VCaP (cell line): ENCODE results near the gene MUC5B.
"Not testable (repeated sequence)": the region's sequence is repeated elsewhere in the genome, so short reads cannot be mapped to it uniquely, and the experiment has no call there.

Experiments used
- H3K27ac ChIP-seq: fragments of 450-650 bp; 2 replicates; pipeline ENCODE4 v1.5.1; 2017
- TF ChIP-seq, protein P1 (sequence below): fragments of 450-650 bp; conservative IDR thresholded peaks from 2 replicates; pipeline ENCODE4 v1.5.1; 2017; ENCODE audit warnings: mild to moderate bottlenecking, moderate library complexity

Gene MUC5B

DNA sequence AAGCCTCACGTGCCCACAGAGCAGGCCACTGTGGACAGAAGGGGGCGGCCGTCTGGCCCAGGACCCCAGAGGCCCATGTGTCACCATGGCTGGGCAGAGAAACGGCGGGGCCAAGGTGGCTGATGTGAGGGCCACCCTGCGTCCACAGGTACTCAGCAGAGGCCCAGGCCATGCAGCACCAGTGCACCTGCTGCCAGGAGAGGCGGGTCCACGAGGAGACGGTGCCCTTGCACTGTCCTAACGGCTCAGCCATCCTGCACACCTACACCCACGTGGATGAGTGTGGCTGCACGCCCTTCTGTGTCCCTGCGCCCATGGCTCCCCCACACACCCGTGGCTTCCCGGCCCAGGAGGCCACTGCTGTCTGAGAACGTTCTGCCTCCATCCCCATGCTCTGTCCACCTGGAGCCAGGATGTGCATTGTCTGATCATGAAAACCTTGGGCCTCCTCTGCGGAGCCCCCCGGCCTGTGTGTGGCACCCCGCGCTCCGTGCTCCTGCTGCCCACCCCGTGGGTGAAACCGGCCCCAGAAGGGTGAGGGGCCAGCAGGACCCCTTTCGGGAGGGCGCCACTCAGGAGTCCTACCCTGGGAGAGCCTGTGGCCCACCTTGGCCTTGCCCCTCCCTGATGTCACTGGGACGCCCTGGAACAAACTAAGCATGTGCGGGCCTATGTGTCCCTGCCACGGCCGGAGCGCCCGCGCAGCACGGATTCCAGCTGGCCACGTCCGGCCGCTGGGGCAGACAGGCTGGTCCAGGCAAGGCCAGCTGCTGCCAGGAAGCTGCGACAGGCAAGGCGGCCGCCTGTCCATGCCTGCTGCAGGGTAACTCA lies 38.6 kb downstream of the MUC5B start:
- TF ChIP-seq, protein P1, sequence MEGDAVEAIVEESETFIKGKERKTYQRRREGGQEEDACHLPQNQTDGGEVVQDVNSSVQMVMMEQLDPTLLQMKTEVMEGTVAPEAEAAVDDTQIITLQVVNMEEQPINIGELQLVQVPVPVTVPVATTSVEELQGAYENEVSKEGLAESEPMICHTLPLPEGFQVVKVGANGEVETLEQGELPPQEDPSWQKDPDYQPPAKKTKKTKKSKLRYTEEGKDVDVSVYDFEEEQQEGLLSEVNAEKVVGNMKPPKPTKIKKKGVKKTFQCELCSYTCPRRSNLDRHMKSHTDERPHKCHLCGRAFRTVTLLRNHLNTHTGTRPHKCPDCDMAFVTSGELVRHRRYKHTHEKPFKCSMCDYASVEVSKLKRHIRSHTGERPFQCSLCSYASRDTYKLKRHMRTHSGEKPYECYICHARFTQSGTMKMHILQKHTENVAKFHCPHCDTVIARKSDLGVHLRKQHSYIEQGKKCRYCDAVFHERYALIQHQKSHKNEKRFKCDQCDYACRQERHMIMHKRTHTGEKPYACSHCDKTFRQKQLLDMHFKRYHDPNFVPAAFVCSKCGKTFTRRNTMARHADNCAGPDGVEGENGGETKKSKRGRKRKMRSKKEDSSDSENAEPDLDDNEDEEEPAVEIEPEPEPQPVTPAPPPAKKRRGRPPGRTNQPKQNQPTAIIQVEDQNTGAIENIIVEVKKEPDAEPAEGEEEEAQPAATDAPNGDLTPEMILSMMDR, result no peak
- peak overlapping the region; percentile 81 for H3K27ac ChIP-seq

DNA sequence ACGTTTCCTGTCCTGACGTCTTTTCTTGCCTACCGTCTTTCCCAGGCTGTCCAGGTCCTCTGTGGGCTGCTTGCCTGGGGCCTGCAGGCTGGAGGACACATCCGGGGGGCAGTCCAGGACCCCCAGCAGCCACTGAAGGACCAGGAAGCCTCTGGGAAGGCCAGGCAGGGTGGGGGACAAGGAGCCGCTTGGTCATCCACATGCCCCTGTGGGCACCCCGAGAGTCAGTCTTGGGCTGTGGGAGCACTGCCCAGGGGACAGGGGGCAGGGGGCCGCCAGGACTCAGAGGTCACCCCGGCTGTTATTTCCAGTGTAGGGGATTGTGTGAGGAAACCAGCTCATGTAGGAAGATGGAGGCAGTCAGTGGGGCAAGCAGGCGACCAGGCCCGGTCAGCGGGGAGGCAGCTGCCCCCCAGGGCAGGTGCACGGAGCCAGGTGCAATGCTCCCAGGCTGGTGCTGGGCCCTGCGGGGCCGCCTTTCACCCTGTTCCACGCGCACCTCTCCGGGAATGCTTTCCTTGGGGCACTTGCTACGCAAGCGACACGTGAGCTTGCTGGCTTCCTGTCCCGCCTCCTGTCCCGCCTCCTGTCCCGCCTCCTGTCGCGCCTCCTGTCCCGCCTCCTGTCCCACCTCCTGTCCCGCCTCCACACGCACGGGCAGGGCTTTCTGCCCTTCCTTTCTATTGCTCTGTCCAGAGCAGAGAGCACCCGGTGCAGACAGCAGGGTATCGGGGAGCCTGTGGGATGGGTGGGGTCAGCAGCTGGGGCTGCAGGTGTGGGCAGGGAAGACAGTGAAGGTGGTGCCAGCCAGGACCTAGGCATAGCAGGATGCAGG lies 39.5 kb downstream of the MUC5B start:
- TF ChIP-seq, protein P1, result no peak
- peak overlapping the region; percentile 81 for H3K27ac ChIP-seq

DNA sequence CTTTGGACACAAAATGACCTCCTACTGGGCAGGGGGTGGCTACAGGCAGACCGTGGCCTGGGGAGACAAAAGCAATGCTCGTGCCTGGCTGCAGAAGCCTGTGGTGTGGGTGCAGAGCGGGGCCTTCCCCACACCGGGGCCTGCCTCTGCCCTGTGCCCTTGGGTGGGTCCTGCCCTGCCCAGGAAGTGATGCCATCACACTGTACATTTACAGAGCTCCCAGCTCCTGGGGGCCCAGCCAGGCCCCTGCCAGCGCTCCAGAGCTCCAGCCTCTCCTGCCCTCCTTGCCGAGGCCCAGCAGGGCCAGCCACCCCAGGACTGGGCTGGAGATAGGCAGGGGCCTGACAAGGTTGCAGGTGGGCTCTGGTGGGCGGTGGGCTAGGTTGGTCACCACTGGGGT lies 40.1 kb downstream of the MUC5B start:
- TF ChIP-seq, protein P1, result no peak
- peak overlapping the region; percentile 81 for H3K27ac ChIP-seq

DNA sequence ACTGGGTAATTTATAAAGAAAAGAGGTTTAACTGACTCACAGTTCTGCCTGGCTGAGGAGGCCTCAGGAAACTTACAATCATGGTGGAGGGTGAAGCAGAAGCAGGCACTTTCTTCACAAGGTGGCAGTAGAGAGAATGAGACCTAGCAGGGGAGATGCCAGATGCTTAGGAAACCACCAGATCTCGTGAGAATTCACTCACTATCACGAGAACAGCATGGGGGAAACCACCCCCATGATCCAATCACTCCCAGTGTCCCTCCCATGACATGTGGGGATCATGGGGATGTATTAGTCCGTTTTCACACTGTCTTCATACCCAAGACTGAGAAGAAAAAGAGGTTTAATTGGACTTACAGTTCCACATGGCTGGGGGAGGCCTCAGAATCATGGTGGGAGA lies 41.6 kb downstream of the MUC5B start:
- TF ChIP-seq, protein P1, result peak; percentile 74

DNA sequence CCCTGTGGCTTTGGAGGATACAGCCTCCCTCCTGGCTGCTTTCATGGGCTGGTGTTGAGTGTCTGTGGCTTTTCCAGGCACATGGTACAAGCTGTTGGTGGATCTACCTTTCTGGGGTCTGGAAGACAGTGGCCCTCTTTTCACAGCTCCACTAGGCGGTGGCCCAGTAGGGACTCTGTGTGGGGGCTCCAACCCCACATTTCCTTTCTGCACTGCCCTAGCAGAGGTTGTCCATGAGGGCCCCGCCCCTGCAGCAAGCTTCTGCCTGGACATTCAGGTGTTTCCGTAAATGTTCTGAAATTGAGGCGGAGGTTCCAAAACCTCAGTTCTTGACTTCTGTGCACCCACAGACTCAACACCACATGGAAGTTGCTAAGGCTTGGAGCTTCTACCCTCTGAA lies 42.6 kb downstream of the MUC5B start:
- H3K27ac ChIP-seq, result not testable (repeated sequence)

More for the DNA sequence above, 41.6 kb downstream of the MUC5B start:
- H3K27ac ChIP-seq, result peak overlapping the region; percentile 81

DNA sequence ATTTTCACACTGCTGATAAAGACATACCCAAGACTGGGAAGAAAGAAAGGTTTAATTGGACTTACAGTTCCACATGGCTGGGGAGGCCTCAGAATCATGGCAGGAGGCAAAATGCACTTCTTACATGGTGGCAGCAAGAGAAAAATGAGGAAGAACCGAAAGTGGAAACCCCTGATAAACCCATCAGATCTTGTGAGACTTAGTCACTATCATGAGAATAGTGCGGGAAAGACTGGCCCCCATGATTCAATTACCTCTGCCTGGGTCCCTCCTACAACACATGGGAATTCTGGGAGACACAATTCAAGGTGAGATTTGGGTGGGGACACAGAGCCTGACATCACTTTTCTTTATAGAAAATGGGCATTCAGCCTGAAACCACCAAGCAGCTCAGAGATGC lies 44.1 kb downstream of the MUC5B start:
- H3K27ac ChIP-seq, result not testable (repeated sequence)

DNA sequence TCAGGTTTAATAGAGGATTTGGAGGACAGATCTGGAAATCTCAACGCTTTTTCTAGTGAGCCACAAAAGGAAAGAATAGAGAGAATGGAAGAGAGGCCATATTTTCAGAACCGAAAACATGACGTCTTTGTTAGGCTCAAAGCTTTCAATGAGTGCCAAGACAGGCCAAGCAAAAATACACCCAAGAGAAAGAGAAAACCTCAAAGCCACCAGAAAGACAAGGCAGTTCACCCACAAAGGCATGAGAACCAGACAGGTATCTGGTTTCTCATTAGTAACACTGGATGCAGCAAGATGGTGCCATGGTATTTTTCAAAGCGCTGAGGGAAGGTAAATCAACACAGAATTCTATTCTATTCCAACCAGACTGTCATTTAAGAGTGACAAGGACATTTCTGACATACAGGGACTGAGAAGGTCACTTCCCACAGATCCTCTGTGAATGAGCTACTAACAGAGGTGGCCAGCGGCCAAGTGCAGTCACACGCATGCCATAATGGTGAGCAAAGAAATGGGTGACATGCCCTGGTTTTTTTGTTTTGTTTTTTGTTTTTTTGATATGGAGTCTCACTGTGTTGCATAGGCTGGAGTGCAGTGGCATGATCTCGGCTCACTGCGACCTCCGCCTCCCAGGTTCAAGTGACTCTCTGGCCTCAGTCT lies 44.7 kb downstream of the MUC5B start:
- no peak overlapping the region for H3K27ac ChIP-seq
- TF ChIP-seq, protein P1, result no peak

DNA sequence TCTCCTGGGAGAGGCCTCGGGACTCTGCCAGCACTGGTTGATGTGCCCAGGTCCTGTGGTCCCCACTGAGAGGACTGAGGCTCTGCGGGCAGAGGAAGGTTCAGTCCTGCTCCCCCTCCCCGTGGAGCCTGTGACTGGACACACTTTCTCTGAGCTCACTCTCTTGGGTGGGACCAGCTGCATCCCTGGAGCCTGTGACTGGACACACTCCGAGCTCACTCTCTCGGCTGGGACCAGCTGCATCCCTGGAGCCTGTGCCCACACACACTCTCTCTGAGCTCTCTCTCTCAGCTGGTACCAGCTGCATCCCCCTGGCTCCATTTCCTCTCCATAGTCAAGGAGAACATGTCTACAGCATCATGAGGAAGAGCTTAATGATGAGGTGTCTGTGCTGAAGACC lies 47.1 kb downstream of the MUC5B start:
- TF ChIP-seq, protein P1, result no peak
- no peak overlapping the region for H3K27ac ChIP-seq
